DOHH2 (cell line): ENCODE results near the gene ANKRD7.

Experiments
- H3F3A ChIP-seq: fragments of 200-600 bp; sonication (generic), shearing (Covaris generic); 2 replicates; pipeline ENCODE4 v1.6.0; 2016; ENCODE audit warnings: antibody characterized with exemption, mild to moderate bottlenecking; ENCODE audit not compliant: control insufficient read depth, insufficient read depth
- H3K27ac ChIP-seq: fragments of 200-600 bp; sonication (generic); 2 replicates; pipeline ENCODE4 v1.5.1; 2014; ENCODE audit warnings: low read depth, mild to moderate bottlenecking, low read length, moderate library complexity
- H3K27me3 ChIP-seq: fragments of 200-600 bp; sonication (generic); 2 replicates; pipeline ENCODE4 v1.6.1; 2014; ENCODE audit warnings: mild to moderate bottlenecking, low read length, mixed read lengths; ENCODE audit not compliant: control insufficient read depth
- H3K36me3 ChIP-seq: fragments of 200-600 bp; sonication (generic); 2 replicates; pipeline ENCODE4 v1.6.1; 2014; ENCODE audit warnings: mild to moderate bottlenecking, low read length, moderate library complexity, mixed read lengths; ENCODE audit not compliant: control insufficient read depth
- H3K4me1 ChIP-seq: fragments of 200-600 bp; sonication (generic); 2 replicates; pipeline ENCODE4 v1.6.1; 2014; ENCODE audit warnings: mild to moderate bottlenecking, low read length, mixed read lengths; ENCODE audit not compliant: control insufficient read depth
- H3K4me2 ChIP-seq: fragments of 200-600 bp; sonication (generic); 2 replicates; pipeline ENCODE4 v1.6.0; 2014; ENCODE audit warnings: mild to moderate bottlenecking, low read length, moderate library complexity
- H3K4me3 ChIP-seq: fragments of 200-600 bp; sonication (generic); 2 replicates; pipeline ENCODE4 v1.5.1; 2014; ENCODE audit warnings: mild to moderate bottlenecking, low read length, mixed read lengths
- H3K79me2 ChIP-seq: fragments of 200-600 bp; sonication (generic); 2 replicates; pipeline ENCODE4 v1.6.1; 2014; ENCODE audit warnings: mild to moderate bottlenecking, low read length, mixed read lengths; ENCODE audit not compliant: control insufficient read depth
- H3K9me2 ChIP-seq: fragments of 200-600 bp; sonication (generic); replicated peaks from 2 replicates; pipeline ENCODE4 v1.6.1; 2014; ENCODE audit warnings: mild to moderate bottlenecking, low read length, mixed read lengths; ENCODE audit not compliant: control insufficient read depth
- H3K9me3 ChIP-seq: fragments of 200-600 bp; sonication (generic); 2 replicates; pipeline ENCODE4 v1.6.1; 2014; ENCODE audit warnings: antibody characterized with exemption, low read length, mixed read lengths; ENCODE audit not compliant: control insufficient read depth, insufficient read depth
- H4K20me1 ChIP-seq: fragments of 200-600 bp; sonication (generic); 2 replicates; pipeline ENCODE4 v1.6.0; 2014; ENCODE audit warnings: low read depth, mild to moderate bottlenecking, antibody characterized with exemption, low read length, moderate library complexity; ENCODE audit not compliant: control insufficient read depth, insufficient read depth
- EZH2phosphoT487 ChIP-seq: fragments of 200-600 bp; sonication (generic); IDR thresholded peaks from 2 replicates; pipeline ENCODE4 v1.6.1; 2017; ENCODE audit warnings: borderline replicate concordance, mild to moderate bottlenecking, antibody characterized with exemption, low read length, moderate library complexity, mixed read lengths
- TF ChIP-seq, protein P1 (sequence below): fragments of 200-600 bp; sonication (generic); IDR thresholded peaks from one replicate; pipeline ENCODE4 v1.5.1; 2014; ENCODE audit warnings: antibody characterized with exemption, mild to moderate bottlenecking, low read depth, low read length; ENCODE audit not compliant: poor library complexity, severe bottlenecking

The ANKRD7 gene

DNA sequence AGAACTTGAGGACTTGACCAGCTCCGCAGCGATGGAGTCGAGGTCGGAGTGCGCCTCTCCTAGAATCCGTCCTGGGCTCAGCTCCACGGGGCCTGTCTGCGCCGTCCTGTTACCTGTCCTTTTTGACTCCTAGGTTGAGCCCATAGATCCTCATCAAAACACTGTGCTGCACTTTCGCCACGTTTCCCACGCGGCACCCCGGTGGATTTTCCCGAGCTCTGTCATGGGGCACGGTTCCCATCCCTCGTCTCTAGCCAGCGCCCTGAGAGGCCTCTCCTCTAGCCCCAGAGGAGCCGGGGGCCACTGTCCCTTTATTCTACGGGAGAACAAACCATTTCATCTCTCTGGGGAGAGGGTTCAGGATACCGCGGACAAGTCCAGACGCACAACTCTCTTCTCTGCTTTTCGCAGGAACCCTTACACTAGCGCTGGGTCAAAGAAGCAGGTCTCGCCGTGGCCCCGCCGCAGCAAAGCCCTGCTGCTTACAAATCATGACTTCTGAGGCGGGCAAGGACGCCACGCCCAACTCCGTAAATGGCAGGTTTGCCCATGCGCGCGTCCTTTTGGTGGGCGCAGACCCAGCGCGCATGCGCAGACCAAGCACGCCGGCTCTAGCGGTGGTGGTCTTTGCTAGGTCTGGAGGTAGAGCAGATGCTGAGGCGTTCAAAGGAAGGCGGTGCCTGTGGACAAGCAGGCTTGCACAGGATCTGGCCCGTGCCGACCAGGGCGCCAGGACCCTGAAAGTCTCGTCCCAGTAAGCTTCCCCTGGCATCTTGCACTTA, 10.3 kb upstream of the ANKRD7 start:
- Histone ChIP-seq H3K36me3 (no peaks in the 10 kb centered on the region), H3K9me3 (no peaks in the 10 kb centered on the region), H3K4me2 (peak overlapping the region; percentile 79), H3K79me2 (no peaks in the 10 kb centered on the region), H3K27me3 (no peaks in the 10 kb centered on the region), H3K4me3 (peak overlapping the region; percentile 78), H3F3A (no peaks in the 10 kb centered on the region), H3K27ac (no peak overlapping the region), H4K20me1 (no peaks in the 10 kb centered on the region), H3K9me2 (no peaks in the 10 kb centered on the region), H3K4me1 (peaks cover 14% of the 10 kb centered on the region)
- TF ChIP-seq EZH2phosphoT487 = no peak
- TF ChIP-seq, protein P1, sequence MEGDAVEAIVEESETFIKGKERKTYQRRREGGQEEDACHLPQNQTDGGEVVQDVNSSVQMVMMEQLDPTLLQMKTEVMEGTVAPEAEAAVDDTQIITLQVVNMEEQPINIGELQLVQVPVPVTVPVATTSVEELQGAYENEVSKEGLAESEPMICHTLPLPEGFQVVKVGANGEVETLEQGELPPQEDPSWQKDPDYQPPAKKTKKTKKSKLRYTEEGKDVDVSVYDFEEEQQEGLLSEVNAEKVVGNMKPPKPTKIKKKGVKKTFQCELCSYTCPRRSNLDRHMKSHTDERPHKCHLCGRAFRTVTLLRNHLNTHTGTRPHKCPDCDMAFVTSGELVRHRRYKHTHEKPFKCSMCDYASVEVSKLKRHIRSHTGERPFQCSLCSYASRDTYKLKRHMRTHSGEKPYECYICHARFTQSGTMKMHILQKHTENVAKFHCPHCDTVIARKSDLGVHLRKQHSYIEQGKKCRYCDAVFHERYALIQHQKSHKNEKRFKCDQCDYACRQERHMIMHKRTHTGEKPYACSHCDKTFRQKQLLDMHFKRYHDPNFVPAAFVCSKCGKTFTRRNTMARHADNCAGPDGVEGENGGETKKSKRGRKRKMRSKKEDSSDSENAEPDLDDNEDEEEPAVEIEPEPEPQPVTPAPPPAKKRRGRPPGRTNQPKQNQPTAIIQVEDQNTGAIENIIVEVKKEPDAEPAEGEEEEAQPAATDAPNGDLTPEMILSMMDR = no peak

DNA sequence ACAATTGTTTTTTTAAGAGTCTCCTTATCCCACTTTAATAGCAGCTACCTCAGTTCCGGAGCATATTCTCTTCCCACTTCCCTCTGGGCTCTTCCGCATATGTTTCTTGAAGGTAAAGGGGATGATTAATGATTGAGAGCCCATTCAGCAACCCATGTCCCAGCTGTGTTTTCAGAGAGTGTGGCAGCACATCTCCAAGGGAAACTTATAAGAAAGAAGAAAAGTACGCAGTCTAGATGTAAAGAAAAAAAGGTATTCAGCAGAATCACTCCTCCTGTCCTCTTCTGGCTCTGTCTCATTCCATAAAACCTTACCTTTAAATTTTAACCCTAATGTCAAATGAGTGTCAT, 9.7 kb upstream of the ANKRD7 start:
- peak overlapping the region; percentile 78 for H3K4me3 ChIP-seq
- H3K36me3 ChIP-seq = no peaks in the 10 kb centered on the region
- H3K27ac ChIP-seq = no peak overlapping the region
- no peaks in the 10 kb centered on the region for H3K27me3 ChIP-seq
- peaks cover 14% of the 10 kb centered on the region for H3K4me1 ChIP-seq
- no peaks in the 10 kb centered on the region for H3F3A ChIP-seq
- no peaks in the 10 kb centered on the region for H3K79me2 ChIP-seq
- no peaks in the 10 kb centered on the region for H3K9me3 ChIP-seq
- TF ChIP-seq, protein P1 = no peak
- no peak for TF ChIP-seq EZH2phosphoT487
- H3K4me2 ChIP-seq = peak overlapping the region; percentile 79
- H4K20me1 ChIP-seq = no peaks in the 10 kb centered on the region
- no peaks in the 10 kb centered on the region for H3K9me2 ChIP-seq

DNA sequence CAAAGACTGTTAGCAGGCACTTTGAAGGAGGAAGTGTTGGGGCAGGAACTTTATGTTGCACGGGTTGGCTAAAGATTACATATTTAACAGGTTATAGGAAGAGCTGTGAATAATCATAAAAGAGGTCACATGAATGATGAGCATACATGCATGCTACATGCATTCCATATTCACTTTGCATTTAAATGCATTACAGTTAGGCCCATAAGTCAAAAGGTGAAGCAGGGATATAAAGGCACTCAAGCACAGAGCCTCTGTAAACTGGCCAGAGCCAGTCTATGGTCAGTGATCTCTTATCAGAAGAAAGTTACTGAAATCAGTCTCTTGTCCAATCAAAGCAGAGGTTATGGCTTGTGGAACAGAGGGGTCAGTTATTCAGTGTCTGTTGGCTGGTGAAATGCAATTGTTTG, 7.3 kb upstream of the ANKRD7 start:
- TF ChIP-seq, protein P1 = no peak
- no peak for TF ChIP-seq EZH2phosphoT487
- H3K4me1 ChIP-seq = peaks cover 14% of the 10 kb centered on the region
- no peak overlapping the region for H3K4me2 ChIP-seq
- H3K4me3 ChIP-seq = no peak overlapping the region
- no peaks in the 10 kb centered on the region for H4K20me1 ChIP-seq
- H3F3A ChIP-seq = no peaks in the 10 kb centered on the region
- no peaks in the 10 kb centered on the region for H3K27me3 ChIP-seq
- no peaks in the 10 kb centered on the region for H3K9me3 ChIP-seq
- no peaks in the 10 kb centered on the region for H3K9me2 ChIP-seq
- H3K36me3 ChIP-seq = no peaks in the 10 kb centered on the region
- no peak overlapping the region for H3K27ac ChIP-seq
- no peaks in the 10 kb centered on the region for H3K79me2 ChIP-seq
